Myocyte (in vitro differentiated cells): ENCODE data around the gene ESRRG. TPM values are rescaled to one million over a fixed set of nuclear protein-coding genes. Genes with fewer than 3 reads are reported as not detected.
A peak's percentile ranks its signal among the peaks of the same experiment; 100 is the strongest.

ENCODE experiments used
- DNase-seq: peaks from one replicate; pipeline ENCODE4 v3.0.0-alpha.2; 2012; ENCODE audit warnings: low read depth
- polyA plus RNA-seq: library from polyadenylated mRNA; unstranded; fragments of >200 nt; gene quantifications from one replicate; pipeline ENCODE4 v1.2.1, GENCODE V29; 2012; ENCODE audit warnings: missing spikeins
- total RNA-seq: library from RNA; depleted of rRNA; stranded (reverse); fragments of >200 nt; gene quantifications from 2 replicates; pipeline ENCODE4 v1.2.3, GENCODE V29; 2014

ESRRG gene
- total RNA-seq = 0.16 and 1.3 TPM in 2 replicates
- 0.14 TPM for polyA plus RNA-seq

GRCh38 chr1:216723274-216723780 is at the start of gene ESRRG:
Gene ESRRG (minus strand): TSS chr1:216723429. CDS start chr1:216723299, 130 bp downstream.
- DNase-seq = peak; percentile 2

GRCh38 chr1:216771922-216772321 is 48.7 kb upstream of the ESRRG start:
- DNase-seq = no peak

- no peak for DNase-seq
These were observed 43.6 kb upstream of the ESRRG start for GRCh38 chr1:216766633-216767327.

- no peak for DNase-seq
These were observed 42.4 kb upstream of the ESRRG start for GRCh38 chr1:216765346-216766300.

GRCh38 chr1:216758161-216758560 is 34.9 kb upstream of the ESRRG start:
- no peak for DNase-seq

- DNase-seq = no peak
These were observed 33.9 kb upstream of the ESRRG start for GRCh38 chr1:216757110-216757509.

- DNase-seq = no peak
These were observed 27.7 kb upstream of the ESRRG start for GRCh38 chr1:216750961-216751360.

- peak; percentile 75 for DNase-seq
These were observed 26.9 kb upstream of the ESRRG start for GRCh38 chr1:216750031-216750627.

GRCh38 chr1:216749232-216749631 is 26.0 kb upstream of the ESRRG start:
- peak; percentile 12 for DNase-seq

- DNase-seq = no peak
These were observed 19.4 kb upstream of the ESRRG start for GRCh38 chr1:216742625-216743024.

GRCh38 chr1:216740331-216740730 is 17.1 kb upstream of the ESRRG start:
- DNase-seq = no peak

GRCh38 chr1:216739793-216740192 is 16.6 kb upstream of the ESRRG start:
- no peak for DNase-seq

GRCh38 chr1:216732121-216732520 is 8.9 kb upstream of the ESRRG start:
- DNase-seq = no peak

- no peak for DNase-seq
These were observed 8.3 kb upstream of the ESRRG start for GRCh38 chr1:216731562-216731961.

- no peak for DNase-seq
These were observed 3.2 kb upstream of the ESRRG start for GRCh38 chr1:216726435-216726834.

GRCh38 chr1:216722821-216723220 is 408 bp downstream of the ESRRG start:
- DNase-seq = peak; percentile 8

GRCh38 chr1:216721863-216722262 is 1.4 kb downstream of the ESRRG start:
- DNase-seq = no peak

- DNase-seq = no peak
These were observed 2.2 kb downstream of the ESRRG start for GRCh38 chr1:216721062-216721461.

- no peak for DNase-seq
These were observed 11.5 kb downstream of the ESRRG start for GRCh38 chr1:216711712-216712111.

GRCh38 chr1:216710598-216711333 is 12.5 kb downstream of the ESRRG start:
- no peak for DNase-seq

- no peak for DNase-seq
These were observed 13.2 kb downstream of the ESRRG start for GRCh38 chr1:216710055-216710454.
